ENCODE results near the gene ATG4D. TPM values are rescaled to one million over a fixed set of nuclear protein-coding genes. Genes with fewer than 3 reads are reported as not detected.
"Not testable (repeated sequence)": the region's sequence is repeated elsewhere in the genome, so short reads cannot be mapped to it uniquely, and the experiment has no call there.

Gene ATG4D
- total RNA-seq, 2 donors from 2014 or later, result 21.0 to 67.4 TPM

DNA sequence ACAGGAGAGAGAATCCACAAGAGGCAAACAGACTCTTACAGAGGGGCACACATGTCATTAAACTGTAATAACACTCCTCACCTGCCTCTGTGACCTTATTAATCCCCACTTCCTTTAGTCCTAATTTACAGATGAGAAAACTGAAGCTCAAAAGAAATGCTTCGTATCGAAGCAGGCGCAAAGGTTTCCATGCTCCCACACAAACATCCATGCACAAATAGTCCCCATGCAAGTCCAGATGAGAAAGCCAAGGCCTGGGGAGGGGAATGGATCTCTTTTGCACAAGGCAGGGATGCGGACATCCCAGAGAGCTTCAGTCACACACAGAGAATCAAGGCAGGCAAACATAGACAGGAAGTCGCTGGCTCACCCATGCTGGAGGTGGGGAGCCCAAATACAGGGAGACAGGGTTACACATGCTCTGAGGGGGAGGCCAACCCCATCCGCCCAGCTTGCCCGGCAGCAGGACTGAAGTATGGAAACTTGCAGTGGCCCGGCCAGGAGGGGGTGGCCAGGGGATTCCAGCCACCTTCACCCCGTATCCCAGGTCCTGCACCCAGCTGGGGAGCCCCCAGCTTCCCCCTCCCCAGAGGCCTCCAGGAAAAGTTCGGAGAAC is 26.9 kb upstream of the ATG4D start:
- peaks cover 0 to 12% of the 10 kb centered on the region in 2 donors for H3K36me3 Mint-ChIP-seq
- no peak overlapping the region for H3K27ac Mint-ChIP-seq
- H3K9me3 Mint-ChIP-seq, result no peaks in the 10 kb centered on the region
- ATAC-seq (no peak), DNase-seq (ENCODE audit: low spot score in 2 of 2) (no peak)

- Mint-ChIP-seq H3K9me3 (no peaks in the 10 kb centered on the region), H3K27ac (no peak within 1 kb of the TSS), H3K36me3 (peaks cover 0 to 12% of the 10 kb centered on the region in 2 donors)
- ATAC-seq (peak; percentile 27 to 41), DNase-seq (ENCODE audit: low spot score in 2 of 2) (no peak)
Measured at GRCh38 chr19:10517361-10517759, 26.3 kb upstream of the ATG4D start, which contains the start of gene S1PR5. S1PR5 (minus strand) TSS chr19:10517447; CDS start chr19:10515011, 2,436 bp downstream.

GRCh38 chr19:10517760-10518443 is 25.8 kb upstream of the ATG4D start:
- ATAC-seq (peak in 1 of 2 donors; percentile 43), DNase-seq (ENCODE audit: low spot score in 2 of 2) (no peak)
- Mint-ChIP-seq H3K9me3 (no peaks in the 10 kb centered on the region), H3K27ac (no peak overlapping the region), H3K36me3 (peaks cover 0 to 12% of the 10 kb centered on the region in 2 donors)

GRCh38 chr19:10518444-10519361 is 25.0 kb upstream of the ATG4D start:
- ATAC-seq (no peak), DNase-seq (ENCODE audit: low spot score in 2 of 2) (no peak)

DNA sequence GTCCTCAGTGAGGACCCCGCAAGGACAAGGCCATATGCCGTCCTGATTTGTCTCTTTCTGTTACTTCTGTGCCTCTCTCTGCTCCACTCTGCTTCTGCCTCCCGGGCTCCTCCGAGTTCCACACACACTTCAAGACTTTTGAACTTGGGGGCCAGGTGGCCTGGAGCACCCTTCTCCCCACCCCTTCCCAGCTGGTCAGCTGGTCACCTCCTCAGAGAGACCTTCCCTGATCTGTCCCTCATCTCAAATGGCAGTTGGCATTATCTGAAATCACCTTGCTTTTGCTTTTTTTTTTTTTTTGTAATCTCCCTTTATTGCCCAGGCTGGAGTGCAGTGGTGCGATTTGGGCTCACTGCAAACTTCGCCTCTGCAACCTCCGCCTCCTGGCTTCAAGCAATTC is 24.3 kb upstream of the ATG4D start:
- peak overlapping the region in 1 of 2 donors; percentile 1 for H3K27ac Mint-ChIP-seq
- ATAC-seq (no peak), DNase-seq (ENCODE audit: low spot score in 2 of 2) (no peak)
- H3K36me3 Mint-ChIP-seq, result peaks cover 0 to 5% of the 10 kb centered on the region in 2 donors
- no peaks in the 10 kb centered on the region for H3K9me3 Mint-ChIP-seq

More at GRCh38 chr19:10518444-10519361, 25.0 kb upstream of the ATG4D start:
- Mint-ChIP-seq H3K9me3 (no peaks in the 10 kb centered on the region), H3K36me3 (peaks cover 0 to 5% of the 10 kb centered on the region in 2 donors), H3K27ac (peak overlapping the region in 1 of 2 donors; percentile 1)

DNA sequence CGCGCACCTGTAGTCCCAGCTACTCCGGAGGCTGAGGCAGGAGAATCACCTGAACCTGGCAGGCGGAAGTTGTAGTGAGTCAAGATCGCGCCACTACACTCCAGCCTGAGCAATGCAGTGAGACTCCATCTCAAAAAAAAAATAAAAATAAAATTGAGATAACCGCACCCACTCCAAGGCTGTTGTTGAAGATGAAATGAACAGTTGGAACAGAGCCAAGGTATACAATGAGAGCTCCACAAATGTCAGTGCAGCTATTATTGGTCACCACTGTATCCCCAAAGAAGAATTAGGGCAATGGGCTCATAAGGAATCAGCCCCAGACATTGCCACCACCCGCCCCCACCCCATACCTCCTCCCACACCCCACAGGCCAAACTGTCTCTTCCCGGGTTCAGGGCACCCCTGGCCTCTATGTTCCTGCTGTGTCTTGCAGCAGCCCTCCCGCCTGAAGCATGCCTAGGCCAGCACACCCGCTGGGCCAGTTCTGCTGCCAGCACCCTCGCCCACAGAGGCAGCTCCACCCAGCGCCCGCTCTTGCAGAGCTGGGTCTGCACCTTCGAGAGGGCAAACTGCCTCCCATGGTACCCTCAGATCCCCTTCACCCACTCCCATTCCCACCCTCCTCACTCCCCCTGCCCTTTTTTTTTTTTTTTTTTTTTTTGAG is 22.9 kb upstream of the ATG4D start:
- no peak for DNase-seq (ENCODE audit: low spot score in 2 of 2)
- H3K9me3 Mint-ChIP-seq, result no peaks in the 10 kb centered on the region
- H3K27ac Mint-ChIP-seq, result no peak overlapping the region
- H3K36me3 Mint-ChIP-seq, result peaks cover 0 to 5% of the 10 kb centered on the region in 2 donors
- ATAC-seq, result no peak

DNA sequence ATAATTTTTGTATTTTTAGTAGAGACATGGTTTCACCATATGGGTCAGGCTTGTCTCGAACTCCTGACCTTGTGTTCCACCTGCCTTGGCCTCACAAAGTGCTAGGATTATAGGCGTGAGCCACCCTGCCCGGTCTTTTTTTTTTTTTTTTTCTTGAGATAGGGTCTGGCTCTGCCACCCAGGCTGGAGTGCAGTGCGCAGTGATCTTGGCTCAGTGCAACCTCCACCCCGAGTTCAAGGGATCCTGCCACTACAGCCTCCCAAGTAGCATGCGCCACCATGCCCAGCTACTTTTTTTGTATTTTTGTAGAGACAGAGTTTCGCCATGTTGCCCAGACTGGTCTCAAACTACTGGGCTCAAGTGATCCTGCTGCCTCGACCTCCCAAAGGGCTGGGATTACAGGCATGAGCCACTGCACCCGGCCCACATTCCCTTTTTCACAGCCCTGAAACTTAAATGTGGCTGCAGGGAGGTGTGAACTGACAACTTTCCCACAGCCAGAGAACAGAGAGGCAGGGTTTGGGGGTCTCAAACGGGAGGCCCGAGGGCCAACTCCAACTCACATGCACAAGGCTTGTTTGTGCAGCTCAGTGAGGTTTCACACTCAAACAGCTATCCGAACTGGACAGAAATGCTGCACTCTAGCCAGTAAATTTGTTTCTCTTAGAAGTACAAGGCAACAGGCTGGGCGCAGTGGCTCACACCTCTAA is 22.1 kb upstream of the ATG4D start:
- ATAC-seq, result no peak
- H3K9me3 Mint-ChIP-seq, result no peaks in the 10 kb centered on the region
- peak overlapping the region in 1 of 2 donors; percentile 36 for H3K27ac Mint-ChIP-seq
- no peak for DNase-seq (ENCODE audit: low spot score in 2 of 2)
- H3K36me3 Mint-ChIP-seq, result peaks cover 0 to 3% of the 10 kb centered on the region in 2 donors

DNA sequence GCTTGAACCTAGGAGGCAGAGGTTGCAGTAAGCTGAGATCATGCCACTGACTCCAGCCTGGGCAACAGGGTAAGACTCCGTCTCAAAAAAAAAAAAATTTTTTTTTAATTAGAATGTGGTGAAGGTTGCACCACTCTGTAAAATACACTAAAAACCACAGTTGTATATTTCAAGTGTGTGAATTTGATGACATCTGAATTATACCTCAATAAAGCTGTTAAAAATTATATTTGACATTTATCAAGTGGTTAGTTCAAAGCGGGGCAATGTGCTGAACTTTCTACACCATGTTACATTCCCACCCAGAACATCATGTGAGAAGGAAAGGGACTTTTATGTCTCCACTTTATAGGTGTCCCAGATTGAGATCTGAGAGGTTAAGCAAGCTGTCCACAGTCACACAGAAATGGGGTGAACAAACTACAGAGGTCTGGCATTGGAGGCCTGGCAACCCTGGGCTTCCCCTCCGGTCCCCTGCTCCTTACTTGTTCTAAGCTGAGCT is 20.5 kb upstream of the ATG4D start:
- Mint-ChIP-seq H3K27ac (no peak overlapping the region), H3K36me3 (no peaks in the 10 kb centered on the region), H3K9me3 (no peaks in the 10 kb centered on the region)
- ATAC-seq (no peak), DNase-seq (ENCODE audit: low spot score in 2 of 2) (no peak)

DNA sequence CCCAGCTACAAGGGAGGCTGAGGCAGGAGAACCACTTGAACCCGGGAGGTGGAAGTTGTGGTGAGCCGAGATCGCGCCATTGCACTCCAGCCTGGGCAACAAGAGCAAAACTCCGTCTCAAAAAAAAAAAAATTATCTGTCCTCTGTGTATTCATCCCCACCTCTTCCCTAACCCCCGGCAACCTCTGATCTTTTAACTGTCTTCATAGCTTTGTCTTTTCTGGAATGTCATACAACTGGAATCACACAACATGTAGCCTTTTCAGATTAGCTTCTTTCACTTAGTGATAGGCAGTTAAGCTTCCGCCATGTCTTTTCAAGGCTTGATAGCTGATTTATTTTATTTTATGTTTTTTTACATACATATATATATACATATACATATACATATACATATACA is 18.1 kb upstream of the ATG4D start:
- Mint-ChIP-seq H3K36me3 (no peaks in the 10 kb centered on the region), H3K9me3 (no peaks in the 10 kb centered on the region), H3K27ac (no peak overlapping the region)
- DNase-seq (ENCODE audit: low spot score in 2 of 2) (no peak), ATAC-seq (no peak)

DNA sequence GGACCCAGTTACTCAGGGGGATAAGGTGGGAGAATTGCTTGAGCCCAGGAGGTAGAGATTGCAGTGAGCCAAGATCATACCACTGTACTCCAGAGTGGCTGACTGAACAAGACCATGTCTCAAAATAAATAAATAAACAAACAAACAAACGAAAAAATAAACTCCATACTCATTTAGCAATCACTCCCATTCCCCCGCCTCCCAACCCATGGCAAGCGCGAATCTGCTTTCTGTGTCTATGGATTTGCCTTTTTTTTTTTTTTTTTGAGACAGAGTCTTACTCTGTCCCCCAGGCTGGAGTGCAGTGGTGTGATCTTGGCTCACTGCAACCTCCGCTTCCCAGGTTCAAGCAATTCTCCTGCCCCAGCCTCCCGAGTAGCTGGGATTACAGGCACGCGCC is 16.8 kb upstream of the ATG4D start:
- not testable (repeated sequence) for H3K36me3 Mint-ChIP-seq; H3K9me3 Mint-ChIP-seq; H3K27ac Mint-ChIP-seq; DNase-seq (ENCODE audit: low spot score in 2 of 2); ATAC-seq

GRCh38 chr19:10532457-10532856 is 11.2 kb upstream of the ATG4D start:
- peak in 1 of 2 donors; percentile 47 for ATAC-seq
- Mint-ChIP-seq H3K9me3 (no peaks in the 10 kb centered on the region), H3K36me3 (peaks cover 0 to 7% of the 10 kb centered on the region in 2 donors)

GRCh38 chr19:10533646-10534386 is 9.9 kb upstream of the ATG4D start:
- Mint-ChIP-seq H3K9me3 (no peaks in the 10 kb centered on the region), H3K27ac (no peak overlapping the region), H3K36me3 (peaks cover 0 to 7% of the 10 kb centered on the region in 2 donors)
- ATAC-seq (no peak), DNase-seq (ENCODE audit: low spot score in 2 of 2) (no peak)

More at GRCh38 chr19:10532457-10532856, 11.2 kb upstream of the ATG4D start:
- no peak overlapping the region for H3K27ac Mint-ChIP-seq
- DNase-seq (ENCODE audit: low spot score in 2 of 2), result no peak

GRCh38 chr19:10535613-10536012 is 8.1 kb upstream of the ATG4D start:
- H3K36me3 Mint-ChIP-seq, result peaks cover 0 to 7% of the 10 kb centered on the region in 2 donors
- no peaks in the 10 kb centered on the region for H3K9me3 Mint-ChIP-seq
- ATAC-seq, result no peak
- H3K27ac Mint-ChIP-seq, result no peak overlapping the region
- DNase-seq (ENCODE audit: low spot score in 2 of 2), result no peak

DNA sequence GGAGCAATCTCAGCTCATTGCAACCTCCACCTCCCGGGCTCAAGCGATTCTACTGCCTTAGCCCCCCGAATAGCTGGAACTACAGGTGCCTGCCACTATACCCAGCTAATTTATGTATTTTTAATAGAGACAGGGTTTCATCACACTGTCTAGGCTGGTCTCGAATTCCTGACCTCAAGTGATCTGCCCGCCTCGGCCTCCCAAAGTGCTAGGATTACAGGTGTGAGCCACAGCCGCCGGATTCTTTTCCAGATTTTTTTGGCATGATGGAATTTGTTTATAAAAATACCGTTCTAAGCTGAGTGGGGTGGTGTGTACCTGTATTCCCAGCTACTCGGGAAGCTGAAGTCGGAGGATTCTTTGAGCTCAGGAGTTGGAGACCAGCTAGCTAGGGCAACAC is 6.0 kb upstream of the ATG4D start:
- peaks cover 0 to 1% of the 10 kb centered on the region in 2 donors for H3K36me3 Mint-ChIP-seq
- ATAC-seq (no peak), DNase-seq (ENCODE audit: low spot score in 2 of 2) (no peak)
- H3K27ac Mint-ChIP-seq, result no peak overlapping the region
- H3K9me3 Mint-ChIP-seq, result no peaks in the 10 kb centered on the region

All from activated naive CD4-positive, alpha-beta T cell treated with anti-CD3 and anti-CD28 coated beads, Interleukin-2, amount 50 U/mL, for 72 hours (primary cell).